Hepatocyte (in vitro differentiated cells): ENCODE results near the gene TGM4. TPM values are rescaled to one million over a fixed set of nuclear protein-coding genes. Genes with fewer than 3 reads are reported as not detected.
A peak's percentile ranks its signal among the peaks of the same experiment; 100 is the strongest.

ENCODE experiments used
- DNase-seq: peaks from one replicate; pipeline ENCODE4 v3.0.0-alpha.2; 2016; ENCODE audit warnings: low spot score
- H2AFZ ChIP-seq: fragments of 200-600 bp; sonication (generic); 2 replicates; pipeline ENCODE4 v1.6.0; 2016; ENCODE audit warnings: antibody characterized with exemption, mild to moderate bottlenecking
- H3K27ac ChIP-seq: fragments of 200-600 bp; sonication (generic); 2 replicates; pipeline ENCODE4 v1.5.1; 2016; ENCODE audit warnings: mild to moderate bottlenecking
- H3K27me3 ChIP-seq: fragments of 200-600 bp; sonication (generic); 2 replicates; pipeline ENCODE4 v1.6.1; 2016
- H3K36me3 ChIP-seq: fragments of 200-600 bp; sonication (generic); replicated peaks from 2 replicates; pipeline ENCODE4 v1.5.1; 2016; ENCODE audit warnings: low read depth; ENCODE audit not compliant: insufficient read depth
- H3K4me1 ChIP-seq: fragments of 200-600 bp; sonication (generic); 2 replicates; pipeline ENCODE4 v1.5.1; 2016; ENCODE audit warnings: mild to moderate bottlenecking, moderate library complexity; ENCODE audit not compliant: insufficient read depth
- H3K4me2 ChIP-seq: fragments of 200-600 bp; sonication (generic); 2 replicates; pipeline ENCODE4 v1.6.0; 2016
- H3K4me3 ChIP-seq: fragments of 200-600 bp; sonication (generic); 2 replicates; pipeline ENCODE4 v1.5.1; 2016; ENCODE audit warnings: mild to moderate bottlenecking
- H3K79me2 ChIP-seq: fragments of 200-600 bp; sonication (generic); 2 replicates; pipeline ENCODE4 v1.6.0; 2017; ENCODE audit warnings: mild to moderate bottlenecking
- H3K9me2 ChIP-seq: fragments of 200-600 bp; sonication (generic); replicated peaks from 2 replicates; pipeline ENCODE4 v1.6.0; 2017; ENCODE audit warnings: mild to moderate bottlenecking; ENCODE audit not compliant: insufficient read depth
- H3K9me3 ChIP-seq: fragments of 200-600 bp; sonication (generic); 2 replicates; pipeline ENCODE4 v1.5.1; 2016; ENCODE audit warnings: low read depth, mild to moderate bottlenecking
- H4K20me1 ChIP-seq: fragments of 200-600 bp; sonication (generic); 2 replicates; pipeline ENCODE4 v1.6.0; 2016; ENCODE audit warnings: mild to moderate bottlenecking; ENCODE audit not compliant: insufficient read depth, poor library complexity, severe bottlenecking
- EZH2 ChIP-seq: fragments of 200-600 bp; sonication (generic); IDR thresholded peaks from 2 replicates; pipeline ENCODE4 v1.6.1; 2016; ENCODE audit warnings: antibody characterized with exemption, mild to moderate bottlenecking, borderline replicate concordance
- EZH2phosphoT487 ChIP-seq: fragments of 200-600 bp; sonication (generic); IDR thresholded peaks from one replicate; pipeline ENCODE4 v1.6.1; 2018; ENCODE audit warnings: antibody characterized with exemption, mild to moderate bottlenecking, low read depth, moderate library complexity; ENCODE audit not compliant: unreplicated experiment, severe bottlenecking
- WGBS: methylation state at CpG from one replicate; pipeline ENCODE4 v1.1.6; 2016; ENCODE audit warnings: low lambda C conversion rate; ENCODE audit errors: missing lambda C conversion rate; 5-methylcytosine and 5-hydroxymethylcytosine counted together
- polyA plus RNA-seq: library from polyadenylated mRNA; unstranded; fragments of >200 nt; fragmentation: Nextera tagmentation; extraction: Ambion mirVana; gene quantifications from 2 replicates; pipeline ENCODE4 v1.2.1, GENCODE V29; 2016
- total RNA-seq: library from RNA; depleted of rRNA; stranded (reverse); fragments of >200 nt; gene quantifications from 2 replicates; pipeline ENCODE4 v1.2.3, GENCODE V29; 2014
- TF ChIP-seq, protein P1 (sequence below): fragments of 200-600 bp; sonication (generic); IDR thresholded peaks from 2 replicates; pipeline ENCODE4 v1.5.1; 2016; ENCODE audit warnings: antibody characterized with exemption, mild to moderate bottlenecking; ENCODE audit not compliant: poor library complexity

Gene TGM4
- total and polyA plus RNA-seq, 2 experiments from 2014 or later: 0.43 TPM; not detected in 1

DNA sequence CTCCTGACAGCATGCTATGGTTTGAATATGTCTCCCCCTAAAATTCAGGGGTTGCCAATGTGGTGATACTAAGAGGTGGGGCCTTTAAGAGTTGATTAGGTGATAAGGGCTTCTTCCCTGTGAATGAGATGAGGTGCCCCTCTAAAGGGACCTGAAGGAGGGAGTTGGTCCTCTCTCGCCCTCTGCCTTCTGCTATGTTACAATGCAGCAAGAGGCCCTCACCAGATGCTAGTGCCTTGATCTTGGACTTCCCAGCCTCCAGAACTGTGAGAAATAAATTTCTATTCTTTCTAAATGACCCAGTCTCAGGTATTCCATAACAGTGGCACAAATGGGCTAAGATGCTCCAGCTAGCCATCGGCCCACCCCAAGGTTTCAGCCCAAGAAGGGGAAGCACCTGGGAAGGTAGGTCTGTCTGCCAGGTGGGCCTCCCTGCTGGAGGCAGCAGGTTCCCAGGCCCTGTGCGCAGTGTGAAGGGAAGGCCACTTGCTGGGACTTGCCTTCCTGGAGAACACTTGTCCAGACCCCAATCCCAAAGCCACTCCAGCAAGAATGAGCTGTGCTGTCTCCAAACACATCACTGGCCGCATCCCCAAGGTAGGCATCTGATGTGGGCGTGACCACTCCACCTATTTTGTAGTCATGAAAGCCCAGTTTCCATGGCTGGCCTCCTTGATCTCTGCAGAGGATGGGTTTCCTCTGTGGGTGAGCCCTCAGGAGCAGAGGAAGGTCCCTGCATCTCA lies 9.0 kb downstream of the TGM4 start:
- Histone ChIP-seq H3K9me2 (no peaks in the 10 kb centered on the region), H2AFZ (no peak overlapping the region), H3K4me3 (no peak overlapping the region), H3K27me3 (no peaks in the 10 kb centered on the region), H3K79me2 (no peaks in the 10 kb centered on the region), H4K20me1 (no peaks in the 10 kb centered on the region), H3K36me3 (no peaks in the 10 kb centered on the region), H3K9me3 (no peaks in the 10 kb centered on the region), H3K27ac (peak overlapping the region; percentile 17), H3K4me1 (no peaks in the 10 kb centered on the region), H3K4me2 (no peak overlapping the region)
- no peak for DNase-seq
- no peak for TF ChIP-seq EZH2phosphoT487
- TF ChIP-seq, protein P1, sequence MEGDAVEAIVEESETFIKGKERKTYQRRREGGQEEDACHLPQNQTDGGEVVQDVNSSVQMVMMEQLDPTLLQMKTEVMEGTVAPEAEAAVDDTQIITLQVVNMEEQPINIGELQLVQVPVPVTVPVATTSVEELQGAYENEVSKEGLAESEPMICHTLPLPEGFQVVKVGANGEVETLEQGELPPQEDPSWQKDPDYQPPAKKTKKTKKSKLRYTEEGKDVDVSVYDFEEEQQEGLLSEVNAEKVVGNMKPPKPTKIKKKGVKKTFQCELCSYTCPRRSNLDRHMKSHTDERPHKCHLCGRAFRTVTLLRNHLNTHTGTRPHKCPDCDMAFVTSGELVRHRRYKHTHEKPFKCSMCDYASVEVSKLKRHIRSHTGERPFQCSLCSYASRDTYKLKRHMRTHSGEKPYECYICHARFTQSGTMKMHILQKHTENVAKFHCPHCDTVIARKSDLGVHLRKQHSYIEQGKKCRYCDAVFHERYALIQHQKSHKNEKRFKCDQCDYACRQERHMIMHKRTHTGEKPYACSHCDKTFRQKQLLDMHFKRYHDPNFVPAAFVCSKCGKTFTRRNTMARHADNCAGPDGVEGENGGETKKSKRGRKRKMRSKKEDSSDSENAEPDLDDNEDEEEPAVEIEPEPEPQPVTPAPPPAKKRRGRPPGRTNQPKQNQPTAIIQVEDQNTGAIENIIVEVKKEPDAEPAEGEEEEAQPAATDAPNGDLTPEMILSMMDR: peak; percentile 2
- TF ChIP-seq EZH2: no peak
- WGBS: 98% methylated on average over 5 of the region's 5 CpGs

- WGBS: 34% methylated on average over 4 of the region's 4 CpGs
- H3K4me1 ChIP-seq: no peaks in the 10 kb centered on the region
- H3K4me3 ChIP-seq: no peak overlapping the region
- H4K20me1 ChIP-seq: no peaks in the 10 kb centered on the region
- no peaks in the 10 kb centered on the region for H3K9me3 ChIP-seq
- TF ChIP-seq EZH2 (no peak), EZH2phosphoT487 (no peak)
- TF ChIP-seq, protein P1: no peak
- H3K79me2 ChIP-seq: no peaks in the 10 kb centered on the region
- H3K4me2 ChIP-seq: no peak overlapping the region
- H3K36me3 ChIP-seq: no peaks in the 10 kb centered on the region
- H3K27me3 ChIP-seq: no peaks in the 10 kb centered on the region
- H2AFZ ChIP-seq: no peak overlapping the region
- peak overlapping the region; percentile 17 for H3K27ac ChIP-seq
- peak; percentile 40 for DNase-seq
- H3K9me2 ChIP-seq: no peaks in the 10 kb centered on the region
These were observed 9.6 kb downstream of the TGM4 start for GRCh38 chr3:44883999-44884431.

GRCh38 chr3:44885618-44886017 lies 11.2 kb downstream of the TGM4 start:
- H4K20me1 ChIP-seq: no peaks in the 10 kb centered on the region
- no peaks in the 10 kb centered on the region for H3K9me3 ChIP-seq
- no peaks in the 10 kb centered on the region for H3K36me3 ChIP-seq
- H3K27ac ChIP-seq: no peak overlapping the region
- H3K79me2 ChIP-seq: no peaks in the 10 kb centered on the region
- no peak overlapping the region for H3K4me2 ChIP-seq
- H3K9me2 ChIP-seq: no peaks in the 10 kb centered on the region
- 51% methylated on average over 4 of the region's 4 CpGs for WGBS
- no peak overlapping the region for H2AFZ ChIP-seq
- no peaks in the 10 kb centered on the region for H3K4me1 ChIP-seq
- H3K4me3 ChIP-seq: no peak overlapping the region
- DNase-seq: peak; percentile 59
- TF ChIP-seq, protein P1: no peak
- no peak for TF ChIP-seq EZH2
- no peak for TF ChIP-seq EZH2phosphoT487
- H3K27me3 ChIP-seq: no peaks in the 10 kb centered on the region
